Measurements from ENCODE around the gene ADGRE2. TPM values are rescaled to one million over a fixed set of nuclear protein-coding genes. Genes with fewer than 3 reads are reported as not detected.

The ADGRE2 gene
- total RNA-seq, 1 donor from 2014 or later: not detected

GRCh38 chr19:14772467-14772866, 5.9 kb downstream of the ADGRE2 start:
- H3K4me3 Mint-ChIP-seq: no peak overlapping the region
- peaks cover 18% of the 10 kb centered on the region for H3K27me3 Mint-ChIP-seq (ENCODE audit: low read depth)
- TF ChIP-seq, protein P1, sequence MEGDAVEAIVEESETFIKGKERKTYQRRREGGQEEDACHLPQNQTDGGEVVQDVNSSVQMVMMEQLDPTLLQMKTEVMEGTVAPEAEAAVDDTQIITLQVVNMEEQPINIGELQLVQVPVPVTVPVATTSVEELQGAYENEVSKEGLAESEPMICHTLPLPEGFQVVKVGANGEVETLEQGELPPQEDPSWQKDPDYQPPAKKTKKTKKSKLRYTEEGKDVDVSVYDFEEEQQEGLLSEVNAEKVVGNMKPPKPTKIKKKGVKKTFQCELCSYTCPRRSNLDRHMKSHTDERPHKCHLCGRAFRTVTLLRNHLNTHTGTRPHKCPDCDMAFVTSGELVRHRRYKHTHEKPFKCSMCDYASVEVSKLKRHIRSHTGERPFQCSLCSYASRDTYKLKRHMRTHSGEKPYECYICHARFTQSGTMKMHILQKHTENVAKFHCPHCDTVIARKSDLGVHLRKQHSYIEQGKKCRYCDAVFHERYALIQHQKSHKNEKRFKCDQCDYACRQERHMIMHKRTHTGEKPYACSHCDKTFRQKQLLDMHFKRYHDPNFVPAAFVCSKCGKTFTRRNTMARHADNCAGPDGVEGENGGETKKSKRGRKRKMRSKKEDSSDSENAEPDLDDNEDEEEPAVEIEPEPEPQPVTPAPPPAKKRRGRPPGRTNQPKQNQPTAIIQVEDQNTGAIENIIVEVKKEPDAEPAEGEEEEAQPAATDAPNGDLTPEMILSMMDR (IDR thresholded peaks at IDR 0.05; ENCODE audit: unreplicated experiment): no peak
- H3K27ac Mint-ChIP-seq: no peak overlapping the region
- H3K4me1 Mint-ChIP-seq: no peaks in the 10 kb centered on the region
- no peaks in the 10 kb centered on the region for H3K36me3 Mint-ChIP-seq
- DNase-seq (ENCODE audit: low spot score in 2 of 2, unreplicated experiment in 2 of 2): no peak
- peaks cover 7% of the 10 kb centered on the region for H3K9me3 Mint-ChIP-seq

- no peaks in the 10 kb centered on the region for H3K36me3 Mint-ChIP-seq
- H3K27ac Mint-ChIP-seq: no peak overlapping the region
- DNase-seq (ENCODE audit: low spot score in 2 of 2, unreplicated experiment in 2 of 2): no peak
- no peaks in the 10 kb centered on the region for H3K4me1 Mint-ChIP-seq
- H3K27me3 Mint-ChIP-seq (ENCODE audit: low read depth): peaks cover 8% of the 10 kb centered on the region
- TF ChIP-seq, protein P1 (IDR thresholded peaks at IDR 0.05; ENCODE audit: unreplicated experiment): no peak
- peaks cover 7% of the 10 kb centered on the region for H3K9me3 Mint-ChIP-seq
- no peak overlapping the region for H3K4me3 Mint-ChIP-seq
These were observed 7.2 kb downstream of the ADGRE2 start for GRCh38 chr19:14770944-14771839.

DNA sequence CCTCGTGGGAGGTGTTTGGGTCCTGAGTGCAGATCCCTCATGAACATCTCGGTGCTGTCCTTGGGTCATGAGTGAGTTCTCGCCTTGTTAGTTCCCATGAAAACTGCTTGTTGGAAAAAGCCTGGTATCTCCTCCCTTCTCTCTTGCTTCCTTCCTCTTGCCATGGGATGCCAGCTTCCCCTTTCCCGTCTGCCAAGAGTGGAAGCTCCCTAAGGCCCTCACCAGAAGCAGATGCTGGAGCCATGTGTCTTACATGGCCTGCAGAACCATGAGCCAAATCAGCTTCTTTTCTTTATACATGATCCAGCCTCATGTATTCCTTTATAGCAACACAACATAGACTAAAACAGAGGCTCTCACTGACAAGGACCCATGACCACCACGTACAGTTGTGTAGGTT, 8.2 kb downstream of the ADGRE2 start:
- Mint-ChIP-seq H3K36me3 (no peaks in the 10 kb centered on the region), H3K9me3 (peaks cover 7% of the 10 kb centered on the region), H3K4me3 (no peak overlapping the region), H3K27me3 (ENCODE audit: low read depth) (no peaks in the 10 kb centered on the region), H3K4me1 (no peaks in the 10 kb centered on the region), H3K27ac (no peak overlapping the region)
- no peak for DNase-seq (ENCODE audit: low spot score in 2 of 2, unreplicated experiment in 2 of 2)
- TF ChIP-seq, protein P1 (IDR thresholded peaks at IDR 0.05; ENCODE audit: unreplicated experiment): no peak

GRCh38 chr19:14769201-14769600, 9.2 kb downstream of the ADGRE2 start:
- TF ChIP-seq, protein P1 (IDR thresholded peaks at IDR 0.05; ENCODE audit: unreplicated experiment): no peak
- peaks cover 9% of the 10 kb centered on the region for H3K9me3 Mint-ChIP-seq
- no peaks in the 10 kb centered on the region for H3K4me1 Mint-ChIP-seq
- no peak overlapping the region for H3K27ac Mint-ChIP-seq
- no peak overlapping the region for H3K4me3 Mint-ChIP-seq
- DNase-seq (ENCODE audit: low spot score in 2 of 2, unreplicated experiment in 2 of 2): no peak
- no peaks in the 10 kb centered on the region for H3K27me3 Mint-ChIP-seq (ENCODE audit: low read depth)
- no peaks in the 10 kb centered on the region for H3K36me3 Mint-ChIP-seq

DNA sequence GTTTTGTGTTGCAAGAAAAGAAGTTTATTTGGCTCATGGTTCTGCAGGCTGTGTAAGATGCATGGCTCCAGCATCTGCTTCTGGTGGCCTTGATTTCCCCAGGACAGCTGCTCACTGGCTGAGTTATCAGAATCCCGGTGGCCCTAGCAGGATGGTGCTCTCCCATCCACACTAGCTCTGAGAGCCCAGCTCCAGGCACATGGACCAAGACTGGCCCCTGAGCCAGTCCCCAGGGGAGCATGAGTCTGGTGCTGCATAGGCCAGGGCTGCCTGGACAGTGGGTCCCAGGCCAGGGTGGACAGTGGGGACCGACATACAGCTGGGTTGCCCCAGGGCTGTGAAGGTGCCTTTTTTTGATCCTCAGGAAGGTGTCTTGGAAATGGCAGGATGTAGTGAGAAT, 10.4 kb downstream of the ADGRE2 start:
- no peak for DNase-seq (ENCODE audit: low spot score in 2 of 2, unreplicated experiment in 2 of 2)
- H3K9me3 Mint-ChIP-seq: peaks cover 12% of the 10 kb centered on the region
- H3K36me3 Mint-ChIP-seq: no peaks in the 10 kb centered on the region
- no peaks in the 10 kb centered on the region for H3K27me3 Mint-ChIP-seq (ENCODE audit: low read depth)
- H3K4me1 Mint-ChIP-seq: no peaks in the 10 kb centered on the region
- H3K27ac Mint-ChIP-seq: no peak overlapping the region
- TF ChIP-seq, protein P1 (IDR thresholded peaks at IDR 0.05; ENCODE audit: unreplicated experiment): no peak
- H3K4me3 Mint-ChIP-seq: no peak overlapping the region
